Liver (tissue), 9 donors: Measurements from ENCODE around the gene SEPTIN5. TPM values are rescaled to one million over a fixed set of nuclear protein-coding genes. Genes with fewer than 3 reads are reported as not detected.

Source experiments
- DNase-seq: peaks from one replicate; pipeline ENCODE4 v3.0.0-alpha.2; 2017; ENCODE audit warnings: low spot score
- H3K27ac ChIP-seq, 2 donors: one replicate each; pipeline ENCODE4 v1.7.0; 2013; ENCODE audit warnings: inconsistent platforms in 2 of 2, low read length in 2 of 2, control low read depth in 1 of 2, low read depth in 1 of 2, mild to moderate bottlenecking in 1 of 2
- H3K27me3 ChIP-seq, 4 donors: one replicate each; pipeline versions ENCODE4 v1.6.1 to v1.7.0; 2013; ENCODE audit warnings: low read length in 3 of 4, inconsistent platforms in 1 of 4, mild to moderate bottlenecking in 1 of 4, moderate library complexity in 1 of 4; ENCODE audit not compliant: control insufficient read depth in 4 of 4, insufficient read depth in 4 of 4
- H3K36me3 ChIP-seq, 4 donors: one replicate each; pipeline versions ENCODE4 v1.6.1 to v1.7.0; 2013; ENCODE audit warnings: low read length in 3 of 4, mild to moderate bottlenecking in 3 of 4, low read depth in 1 of 4, moderate library complexity in 1 of 4; ENCODE audit not compliant: control insufficient read depth in 4 of 4, insufficient read depth in 3 of 4
- H3K4me1 ChIP-seq, 4 donors: one replicate each; pipeline versions ENCODE4 v1.6.1 to v1.7.0; 2013; ENCODE audit warnings: low read length in 3 of 4, mild to moderate bottlenecking in 3 of 4, moderate library complexity in 1 of 4; ENCODE audit not compliant: control insufficient read depth in 4 of 4, insufficient read depth in 4 of 4
- H3K4me3 ChIP-seq, 3 donors: one replicate each; pipeline versions ENCODE4 v1.6.1 to v1.7.0; 2013; ENCODE audit warnings: low read length in 3 of 3, control low read depth in 1 of 3, low read depth in 1 of 3, mild to moderate bottlenecking in 1 of 3
- H3K9ac ChIP-seq, 2 donors: one replicate each; pipeline ENCODE4 v1.7.0; 2013; ENCODE audit warnings: low read length in 2 of 2, mild to moderate bottlenecking in 2 of 2, moderate library complexity in 2 of 2, control low read depth in 1 of 2, low read depth in 1 of 2
- H3K9me3 ChIP-seq, 4 donors: one replicate each; pipeline versions ENCODE4 v1.6.1 to v1.7.0; 2013; ENCODE audit warnings: low read length in 3 of 4; ENCODE audit not compliant: control insufficient read depth in 4 of 4
- ATF3 ChIP-seq: IDR thresholded peaks from 2 replicates; pipeline ENCODE4 v1.6.1; 2016; ENCODE audit warnings: antibody characterized with exemption
- CTCF ChIP-seq: fragments of 150-350 bp; IDR thresholded peaks from 2 replicates; pipeline ENCODE4 v1.5.1; 2017; ENCODE audit warnings: improper control_type of control experiment, low read depth, low read length; ENCODE audit not compliant: missing input control
- EGR1 ChIP-seq, 2 donors: IDR thresholded peaks; 2 replicates each; pipeline ENCODE4 v1.6.1; 2016 to 2018; ENCODE audit warnings: antibody characterized with exemption in 2 of 2, low read depth in 2 of 2
- FOXA1 ChIP-seq: IDR thresholded peaks from 2 replicates; pipeline ENCODE4 v1.6.1; 2016; ENCODE audit warnings: antibody characterized with exemption
- FOXA2 ChIP-seq: IDR thresholded peaks from 2 replicates; pipeline ENCODE4 v1.6.1; 2016; ENCODE audit warnings: antibody characterized with exemption
- GABPA ChIP-seq, 2 donors: IDR thresholded peaks in 1 of 2; conservative IDR thresholded peaks in 1 of 2; 2 replicates each; pipeline ENCODE4 v1.6.1; 2016; ENCODE audit warnings: antibody characterized with exemption in 2 of 2, mild to moderate bottlenecking in 1 of 2, moderate library complexity in 1 of 2
- HNF4A ChIP-seq, 2 donors: conservative IDR thresholded peaks; 2 replicates each; pipeline ENCODE4 v1.6.1; 2016; ENCODE audit warnings: antibody characterized with exemption in 2 of 2, mild to moderate bottlenecking in 2 of 2
- HNF4G ChIP-seq: IDR thresholded peaks from 2 replicates; pipeline ENCODE4 v1.6.1; 2016; ENCODE audit warnings: antibody characterized with exemption
- JUND ChIP-seq, 2 donors: IDR thresholded peaks; 2 replicates each; pipeline ENCODE4 v1.6.1; 2016; ENCODE audit warnings: antibody characterized with exemption in 2 of 2
- MAX ChIP-seq: IDR thresholded peaks from 2 replicates; pipeline ENCODE4 v1.6.1; 2016; ENCODE audit warnings: antibody characterized with exemption
- NR2F2 ChIP-seq: IDR thresholded peaks from 2 replicates; pipeline ENCODE4 v1.6.1; 2016; ENCODE audit warnings: antibody characterized with exemption
- RAD21 ChIP-seq, 2 donors: IDR thresholded peaks; 2 replicates each; pipeline ENCODE4 v1.6.1; 2016; ENCODE audit warnings: antibody characterized with exemption in 2 of 2, mild to moderate bottlenecking in 2 of 2
- REST ChIP-seq: IDR thresholded peaks from 2 replicates; pipeline ENCODE4 v1.6.1; 2016; ENCODE audit warnings: antibody characterized with exemption, mild to moderate bottlenecking
- RXRA ChIP-seq, 2 donors: IDR thresholded peaks; 2 replicates each; pipeline ENCODE4 v1.6.1; 2017 to 2018; ENCODE audit warnings: antibody characterized with exemption in 2 of 2, mild to moderate bottlenecking in 1 of 2
- TAF1 ChIP-seq: conservative IDR thresholded peaks from 2 replicates; pipeline ENCODE4 v1.6.1; 2016; ENCODE audit warnings: antibody characterized with exemption, mild to moderate bottlenecking
- YY1 ChIP-seq: IDR thresholded peaks from 2 replicates; pipeline ENCODE4 v1.6.1; 2016; ENCODE audit warnings: antibody characterized with exemption, mild to moderate bottlenecking
- ZBTB33 ChIP-seq: IDR thresholded peaks from 2 replicates; pipeline ENCODE4 v1.6.1; 2016; ENCODE audit warnings: antibody characterized with exemption
- WGBS: extraction: QIAGEN DNeasy Blood & Tissue Kit; methylation state at CpG from one replicate; pipeline ENCODE4 v1.1.7; 2013; 5-methylcytosine and 5-hydroxymethylcytosine counted together
- polyA plus RNA-seq, 2 donors: library from polyadenylated mRNA; stranded (reverse) in 1 of 2; unstranded in 1 of 2; fragments of 200-250 nt in 1 of 2; fragments of >200 nt in 1 of 2; fragmentation: Nextera tagmentation in 1 of 2; extraction: Ambion mirVana in 1 of 2; gene quantifications; one replicate each; pipeline versions ENCODE4 v1.2.1 to v1.2.3, GENCODE V29; 2013 to 2015
- total RNA-seq, 2 donors: library from RNA; depleted of rRNA; stranded (reverse); fragments of >200 nt; gene quantifications; one replicate each; pipeline ENCODE4 v1.2.3, GENCODE V29; 2014
- donor health status: healthy.
- donor health status: healthy.
- donor health status: healthy.
- donor health status: healthy.
- donor health status: healthy.

The SEPTIN5 gene
- total and polyA plus RNA-seq, 4 donors = 0.26 to 3.5 (median 2.8) TPM

GRCh38 chr22:19722982-19723231 lies 8.6 kb downstream of the SEPTIN5 start:
- H3K4me1 ChIP-seq = peaks cover 15 to 33% (median 24%) of the 10 kb centered on the region in 4 donors
- H3K9ac ChIP-seq = no peak overlapping the region
- DNase-seq = no peak
- no peak for TF ChIP-seq CTCF
- no peak for TF ChIP-seq FOXA2
- TF ChIP-seq NR2F2 = no peak
- no peak for TF ChIP-seq RXRA (IDR thresholded peaks at IDR 0.05)
- no peak for TF ChIP-seq TAF1
- TF ChIP-seq ATF3 = no peak
- TF ChIP-seq FOXA1 = no peak
- TF ChIP-seq RAD21 (IDR thresholded peaks at IDR 0.05) = no peak
- no peak for TF ChIP-seq MAX
- no peak for TF ChIP-seq ZBTB33
- no peak for TF ChIP-seq REST
- TF ChIP-seq YY1 = no peak
- H3K27me3 ChIP-seq = peaks cover 0 to 8% (median 5%) of the 10 kb centered on the region in 4 donors
- no peak overlapping the region for H3K27ac ChIP-seq
- no peaks in the 10 kb centered on the region for H3K9me3 ChIP-seq
- WGBS = 15% methylated on average over 15 of the region's 15 CpGs
- H3K36me3 ChIP-seq = no peaks in the 10 kb centered on the region
- H3K4me3 ChIP-seq = no peak overlapping the region

GRCh38 chr22:19723232-19723982 lies 9.1 kb downstream of the SEPTIN5 start, which contains the start of gene GP1BB:
Gene GP1BB (plus strand): TSS chr22:19723539. CDS start chr22:19723570, 31 bp downstream.
- peaks cover 0 to 8% (median 5%) of the 10 kb centered on the region in 4 donors for H3K27me3 ChIP-seq
- 7% methylated on average over 80 of the region's 80 CpGs for WGBS
- DNase-seq = peak; percentile 76
- no peak for TF ChIP-seq TAF1
- no peak for TF ChIP-seq ATF3
- TF ChIP-seq HNF4A (conservative IDR thresholded peaks at IDR 0.05) = no peak
- no peak for TF ChIP-seq EGR1 (IDR thresholded peaks at IDR 0.05; ENCODE audit: low read depth in 2 of 2)
- no peak for TF ChIP-seq HNF4G
- TF ChIP-seq JUND (IDR thresholded peaks at IDR 0.05) = no peak
- TF ChIP-seq REST = no peak
- TF ChIP-seq CTCF = no peak
- no peak for TF ChIP-seq RAD21 (IDR thresholded peaks at IDR 0.05)
- TF ChIP-seq GABPA (IDR thresholded peaks at IDR 0.05 in 1 of 2, conservative IDR thresholded peaks at IDR 0.05 in 1 of 2) = no peak

More at GRCh38 chr22:19723232-19723982, 9.1 kb downstream of the SEPTIN5 start, which contains the start of gene GP1BB:
- Histone ChIP-seq H3K9me3 (no peaks in the 10 kb centered on the region), H3K36me3 (no peaks in the 10 kb centered on the region), H3K4me1 (peaks cover 15 to 28% (median 21%) of the 10 kb centered on the region in 4 donors), H3K4me3 (peak within 1 kb of the TSS in 1 of 3 donors; percentile 29), H3K27ac (no peak within 1 kb of the TSS), H3K9ac (no peak within 1 kb of the TSS)
